Esophagus muscularis mucosa (tissue), 3 donors: ENCODE results near the gene C5AR1.

Experiments used
- CTCF ChIP-seq, 3 experiments: fragments of 200-600 bp in 2 of 3; fragments of 450-650 bp in 1 of 3; sonication (generic) in 2 of 3; IDR thresholded peaks; one replicate each; pipeline ENCODE4 v1.5.1; 2017 to 2019; ENCODE audit warnings: antibody characterized with exemption in 3 of 3, mild to moderate bottlenecking in 2 of 3, moderate library complexity in 1 of 3
- POLR2A ChIP-seq: fragments of 450-650 bp; IDR thresholded peaks from one replicate; pipeline ENCODE4 v1.6.1; 2017; ENCODE audit warnings: antibody characterized with exemption, moderate library complexity, mild to moderate bottlenecking, low read depth

- TF ChIP-seq CTCF (IDR thresholded peaks at IDR 0.05): no peak
- TF ChIP-seq POLR2A: no peak
Measured at GRCh38 chr19:47321630-47322029, 12.0 kb downstream of the C5AR1 start.
